Activated CD8-positive, alpha-beta memory T cell treated with anti-CD3 and anti-CD28 coated beads, Interleukin-2, amount 50 U/mL, for 24 hours (primary cell): ENCODE measurements around the gene FUOM.
"Not testable (repeated sequence)": the region's sequence is repeated elsewhere in the genome, so short reads cannot be mapped to it uniquely, and the experiment has no call there.

ENCODE experiments used
- DNase-seq: peaks from one replicate; pipeline ENCODE4 v3.0.0-alpha.2; 2020; ENCODE audit errors: extremely low read depth

The FUOM gene

DNA sequence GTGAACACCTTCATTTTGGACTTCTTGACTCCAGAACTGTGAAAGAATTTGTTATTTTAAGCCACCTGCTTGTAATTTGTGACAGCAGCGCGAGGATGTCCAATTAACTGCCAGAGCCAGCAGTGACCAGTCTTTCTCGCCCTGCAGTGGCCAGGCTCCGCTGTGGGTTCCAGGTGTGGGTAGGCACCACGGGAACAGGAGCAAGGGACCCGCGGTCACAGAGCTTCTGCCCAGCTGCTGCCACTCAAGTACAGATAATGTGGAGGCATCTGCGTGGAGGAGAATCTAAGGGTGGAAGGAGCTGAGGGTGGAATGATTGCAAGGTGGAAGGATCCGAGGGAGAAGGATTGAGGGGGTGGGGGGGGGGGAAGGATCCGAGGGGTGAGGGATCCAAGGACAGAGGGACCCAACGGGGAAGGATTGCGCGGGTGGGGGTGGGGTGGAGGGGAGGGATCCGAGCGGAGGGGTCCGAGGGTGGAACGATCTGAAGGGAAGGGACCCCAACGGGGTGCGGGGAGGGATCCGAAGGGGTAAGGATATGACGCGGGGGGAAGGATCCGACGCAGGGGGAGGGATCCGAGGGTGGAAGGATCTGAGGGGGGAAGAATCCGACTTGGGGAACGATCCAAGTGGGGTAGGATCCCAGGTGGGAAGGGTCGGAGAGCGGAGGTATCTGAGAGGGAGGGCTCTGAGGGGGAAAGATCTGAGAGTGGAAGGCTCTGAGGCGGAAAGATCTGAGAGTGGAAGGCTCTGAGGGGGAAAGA lies 24.7 kb downstream of the FUOM start:
- DNase-seq = no peak

DNA sequence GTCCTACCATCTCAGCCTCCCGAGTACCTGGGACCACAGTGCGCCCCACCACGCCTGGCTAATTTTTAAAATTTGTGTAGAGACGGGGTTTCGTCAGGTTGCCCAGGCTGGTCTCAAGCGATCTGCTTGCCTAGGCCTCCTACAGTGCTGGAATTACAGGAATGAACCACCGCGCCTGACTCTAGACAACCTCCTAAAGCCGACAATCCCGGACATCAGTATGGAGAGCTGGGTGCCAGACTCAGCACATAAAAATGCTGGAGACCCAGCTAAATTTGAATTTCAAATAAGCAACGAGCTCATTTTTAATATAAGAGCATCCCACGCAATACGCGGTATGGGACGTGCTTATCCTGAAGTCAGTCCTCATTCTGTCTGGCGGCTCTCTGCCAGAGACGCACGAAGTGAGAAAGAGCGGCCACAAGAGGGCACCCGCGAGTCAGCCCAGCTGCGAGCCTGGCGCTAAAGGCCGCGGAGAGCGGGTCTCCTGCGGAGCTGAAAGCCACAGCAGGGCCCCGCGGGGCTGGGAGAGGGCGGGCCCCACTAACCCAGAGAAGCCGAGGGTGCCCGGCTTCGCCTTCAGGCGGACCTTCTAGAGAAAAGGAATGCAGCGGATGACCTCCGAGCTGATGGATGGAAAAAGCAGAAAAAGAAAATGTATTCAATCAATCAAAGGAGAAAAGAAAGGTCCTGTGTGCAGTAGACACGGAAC lies 28.2 kb downstream of the FUOM start:
- DNase-seq = peak; percentile 58

DNA sequence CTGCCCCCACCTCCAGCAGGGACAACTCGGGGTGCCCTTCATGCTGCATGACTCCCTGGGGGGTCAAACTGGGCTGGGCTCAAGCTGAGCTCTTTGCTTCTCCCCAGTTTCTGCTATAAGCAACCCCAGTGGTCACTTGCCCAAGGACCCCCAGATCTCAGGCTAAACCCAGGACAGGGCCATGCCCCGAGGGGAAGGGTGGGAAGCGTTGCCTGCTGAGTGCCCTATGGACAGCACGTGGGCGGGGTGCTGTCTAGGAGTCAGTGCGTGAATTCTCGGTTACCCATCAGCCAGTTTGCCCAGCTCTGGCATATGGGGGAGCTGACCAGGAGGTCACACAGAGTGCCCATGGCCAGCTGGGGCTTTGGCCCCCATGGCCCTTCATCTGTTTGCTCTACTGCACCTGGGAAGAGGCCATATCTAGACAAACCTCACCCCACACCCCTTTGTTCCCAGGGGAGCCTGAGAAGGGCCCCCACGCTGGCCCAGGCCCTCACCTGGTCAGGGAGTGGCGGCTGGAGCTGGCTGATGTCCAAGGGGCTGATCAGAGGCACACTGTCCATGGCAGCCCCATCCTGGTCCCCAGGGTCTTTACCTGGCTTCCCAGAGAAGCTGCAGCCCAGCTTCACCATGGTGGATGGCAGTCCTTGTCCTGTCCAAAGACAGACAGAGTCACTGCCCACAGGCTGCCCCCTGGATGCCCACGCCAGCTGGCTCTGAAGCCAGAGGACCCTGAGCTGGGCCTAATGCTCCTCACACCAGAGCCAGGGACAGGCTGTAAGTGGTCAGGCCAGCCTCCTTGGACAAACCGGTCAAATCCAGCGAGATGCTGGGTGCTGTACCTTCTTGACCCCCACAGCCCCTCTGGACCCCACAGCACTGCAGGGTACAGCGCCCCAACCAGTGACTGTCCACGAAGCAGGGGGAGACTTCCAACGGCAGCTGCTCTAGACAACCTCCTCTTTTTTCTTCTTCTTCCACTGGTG lies 29.2 kb downstream of the FUOM start:
- no peak for DNase-seq

DNA sequence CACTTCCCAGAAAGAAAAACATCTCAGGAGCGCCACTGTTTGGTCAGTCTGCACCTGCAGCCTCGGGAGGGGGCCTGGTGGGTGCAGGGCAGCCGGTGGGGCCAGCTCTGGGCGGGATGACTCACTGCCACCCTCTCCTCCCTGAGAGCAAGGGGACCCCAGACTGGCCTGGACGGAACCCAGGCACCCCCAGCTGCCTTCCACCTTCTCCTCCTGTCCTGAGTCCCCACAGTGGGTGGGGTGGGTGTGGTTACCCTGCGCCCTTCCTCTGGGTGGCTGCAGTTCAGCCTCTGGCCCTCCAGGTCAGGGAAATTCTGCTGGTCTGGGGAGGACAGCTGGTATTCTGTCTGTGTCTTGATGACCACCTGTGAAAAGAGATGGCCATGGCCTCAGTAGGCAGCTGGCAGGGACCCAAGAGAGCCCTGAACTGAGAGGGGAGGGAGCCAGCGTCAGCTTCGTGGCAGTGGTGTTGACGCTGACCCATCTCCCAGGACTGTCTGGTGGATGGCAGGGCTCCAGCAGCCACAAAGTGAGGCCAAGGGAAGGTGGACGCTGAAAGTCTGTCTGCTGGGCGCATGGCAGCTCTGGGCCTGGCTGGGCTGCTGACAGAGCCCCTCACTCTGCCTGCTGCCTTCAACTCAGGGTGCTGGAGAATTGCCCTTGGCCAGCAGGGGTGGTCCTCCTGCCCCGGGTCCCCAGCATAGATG lies 30.0 kb downstream of the FUOM start:
- no peak for DNase-seq

DNA sequence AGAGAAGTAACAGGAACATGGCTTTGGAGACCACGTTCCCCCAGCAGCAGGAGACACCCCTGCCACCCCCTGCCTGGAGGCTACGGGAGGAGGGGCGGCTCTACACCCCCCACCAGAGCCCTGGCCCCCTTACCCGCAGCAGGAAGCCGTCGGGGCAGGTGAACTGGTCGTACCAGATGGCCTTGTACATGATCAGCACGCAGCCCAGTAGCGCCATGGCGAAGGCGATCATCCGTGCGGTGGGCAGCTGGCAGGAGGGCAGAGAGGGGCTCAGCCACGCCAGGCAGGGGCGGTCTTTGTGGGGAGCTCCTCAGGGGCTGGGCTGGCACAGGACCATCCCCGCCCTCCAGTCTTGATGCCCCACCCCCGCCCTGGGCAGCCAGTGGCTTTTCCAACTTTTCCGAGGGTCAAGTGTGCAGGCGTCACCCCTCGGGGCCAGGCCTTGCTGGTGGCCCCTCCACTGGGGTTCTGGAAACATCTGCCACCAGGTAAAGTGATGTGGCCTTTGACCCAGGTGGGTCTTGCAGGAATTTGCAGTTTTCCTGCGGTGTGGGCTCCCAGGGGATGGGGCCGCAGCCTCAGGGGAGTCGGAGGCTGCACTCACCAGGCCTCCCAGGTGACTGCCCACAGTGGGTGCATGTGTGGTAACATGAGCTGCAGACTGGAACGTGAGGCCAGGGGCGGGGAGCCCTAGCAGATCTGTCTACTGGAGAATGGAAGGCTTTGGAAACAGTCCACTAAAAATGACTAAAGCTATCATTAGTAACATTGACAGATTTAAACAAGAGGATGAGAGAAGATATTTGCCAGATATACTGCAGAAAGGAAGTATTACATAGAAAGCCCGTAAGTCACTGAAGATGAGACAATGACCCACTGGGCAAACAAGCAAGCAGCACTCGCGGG lies 30.8 kb downstream of the FUOM start:
- no peak for DNase-seq

DNA sequence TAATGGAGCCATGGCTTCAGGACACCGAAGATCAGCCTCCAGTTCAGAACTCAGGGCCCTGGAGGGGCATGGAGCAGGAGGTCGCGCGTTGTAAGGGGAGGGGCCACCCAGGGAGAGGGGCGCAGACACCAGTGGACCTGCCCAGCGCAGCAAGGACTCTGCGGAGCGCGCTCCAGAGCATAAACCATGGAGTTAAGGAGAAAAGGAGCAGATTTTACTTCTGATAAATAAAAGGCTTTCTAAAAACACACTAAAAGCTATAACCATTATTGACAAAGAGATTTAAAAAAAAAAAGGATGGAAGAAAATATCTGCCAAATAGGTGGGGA lies 31.6 kb downstream of the FUOM start:
- no peak for DNase-seq

DNA sequence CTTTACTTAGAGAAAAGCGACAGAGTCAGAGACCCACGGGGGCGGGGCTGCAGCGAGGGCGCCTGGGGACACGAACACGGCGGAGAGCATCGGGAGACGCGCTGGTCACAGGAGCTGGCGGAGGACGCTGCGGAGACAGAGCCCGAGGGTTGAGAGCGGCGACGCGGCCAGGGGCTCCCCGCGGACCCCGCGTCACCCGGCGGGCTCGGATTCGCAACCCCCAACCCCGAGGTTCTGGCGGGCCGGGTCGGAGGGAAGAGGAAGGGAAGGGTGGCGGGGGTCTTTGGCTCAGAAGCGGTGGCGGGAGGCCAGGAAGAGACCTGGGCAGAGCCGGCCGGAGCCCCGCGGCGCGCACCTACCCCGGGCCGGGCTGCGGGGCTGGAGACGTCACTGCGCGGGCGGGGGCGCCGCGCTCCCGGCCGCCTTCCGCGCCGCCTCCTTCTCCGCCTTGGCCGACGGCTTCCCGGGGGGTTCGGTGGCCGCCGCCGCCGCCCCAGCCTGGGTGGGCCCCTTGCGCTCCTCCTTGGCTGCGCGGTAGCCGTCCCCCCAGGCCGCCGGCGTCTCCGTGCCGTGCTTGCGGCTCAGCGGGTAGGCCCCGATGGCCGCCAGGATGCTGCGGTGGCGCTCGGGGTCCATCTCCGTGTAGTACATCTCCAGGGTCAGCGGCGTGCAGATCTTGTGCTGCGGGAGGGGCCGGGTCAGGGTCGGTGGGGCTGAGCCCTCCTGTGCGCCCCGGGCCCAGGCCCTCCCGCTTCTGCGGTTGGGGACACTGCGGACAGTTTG lies 32.2 kb downstream of the FUOM start:
- DNase-seq = no peak

DNA sequence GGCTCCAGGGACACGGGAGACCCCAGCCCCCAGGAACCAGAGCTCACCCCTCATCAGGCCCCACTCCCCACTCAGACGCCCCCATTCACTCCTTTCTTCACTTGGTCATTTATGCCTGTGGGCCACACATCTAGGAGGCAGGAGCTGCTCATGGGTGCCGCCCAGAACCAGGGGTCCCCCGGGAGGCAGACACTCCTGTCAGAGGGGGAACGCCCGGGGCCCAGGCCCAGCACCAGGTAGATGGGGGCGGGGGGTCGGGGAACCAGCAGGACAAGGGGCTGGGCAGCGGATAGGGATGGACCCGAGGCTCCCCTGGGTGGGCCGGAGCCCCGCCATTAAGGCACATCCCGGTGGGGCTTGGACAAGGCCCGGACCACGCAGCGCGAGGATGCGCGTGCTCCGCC lies 33.0 kb downstream of the FUOM start:
- no peak for DNase-seq

DNA sequence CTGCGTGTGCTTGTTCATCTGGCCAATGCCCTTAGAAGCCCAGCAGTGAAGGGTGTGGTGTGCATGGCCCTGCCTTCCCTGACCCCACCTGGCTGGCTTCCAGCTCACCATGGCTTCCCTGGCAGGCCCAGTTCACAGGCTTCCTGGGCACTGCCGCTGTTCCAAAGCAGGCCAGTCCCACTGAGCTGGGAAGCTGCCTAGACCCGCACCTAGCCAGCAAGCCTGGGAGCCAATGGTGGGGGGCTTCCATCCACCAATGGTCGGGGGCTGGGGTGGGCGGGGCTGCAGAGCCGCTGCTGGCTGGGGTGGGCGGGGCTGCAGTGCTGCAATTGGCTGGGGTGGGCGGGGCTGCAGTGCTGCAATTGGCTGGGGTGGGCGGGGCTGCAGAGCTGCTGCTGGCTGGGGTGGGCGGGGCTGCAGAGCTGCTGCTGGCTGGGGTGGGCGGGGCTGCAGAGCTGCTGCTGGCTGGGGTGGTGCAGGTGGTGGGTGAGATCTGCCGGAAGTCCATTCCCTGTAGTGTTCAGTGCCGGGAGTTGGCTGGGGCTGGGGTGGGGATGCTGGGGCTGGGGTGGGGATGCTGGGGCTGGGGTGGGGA lies 33.5 kb downstream of the FUOM start:
- DNase-seq = no peak

DNA sequence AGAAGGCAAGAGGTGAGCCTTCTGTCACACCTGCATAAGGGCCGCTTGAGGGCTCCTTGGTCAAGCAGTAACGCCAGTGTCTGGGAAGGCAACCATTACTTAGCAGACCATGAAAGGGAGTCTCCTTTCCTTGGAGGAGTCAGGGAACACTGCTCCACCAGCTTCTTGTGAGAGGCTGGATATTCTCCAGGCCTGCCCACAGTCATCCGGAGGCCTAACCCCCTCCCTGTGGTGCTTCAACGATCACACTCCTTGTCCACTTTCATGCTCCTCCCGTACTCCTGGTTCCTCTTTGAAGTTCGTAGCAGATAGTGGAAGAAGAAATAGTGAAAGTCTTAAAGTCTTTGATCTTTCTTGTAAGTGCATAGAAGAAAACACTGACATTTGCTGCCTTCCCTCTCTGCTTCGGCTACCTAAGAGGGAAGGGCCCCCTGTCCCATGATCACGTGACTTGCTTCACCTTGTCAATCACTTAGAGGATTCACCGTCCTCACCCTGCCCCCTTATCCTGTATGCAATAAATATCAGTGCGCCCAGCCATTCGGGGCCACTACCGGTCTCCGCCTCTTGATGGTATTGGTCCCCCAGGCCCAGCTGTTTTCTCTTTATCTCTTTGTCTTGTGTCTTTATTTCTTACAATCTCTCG lies 35.6 kb downstream of the FUOM start:
- DNase-seq = not testable (repeated sequence)

DNA sequence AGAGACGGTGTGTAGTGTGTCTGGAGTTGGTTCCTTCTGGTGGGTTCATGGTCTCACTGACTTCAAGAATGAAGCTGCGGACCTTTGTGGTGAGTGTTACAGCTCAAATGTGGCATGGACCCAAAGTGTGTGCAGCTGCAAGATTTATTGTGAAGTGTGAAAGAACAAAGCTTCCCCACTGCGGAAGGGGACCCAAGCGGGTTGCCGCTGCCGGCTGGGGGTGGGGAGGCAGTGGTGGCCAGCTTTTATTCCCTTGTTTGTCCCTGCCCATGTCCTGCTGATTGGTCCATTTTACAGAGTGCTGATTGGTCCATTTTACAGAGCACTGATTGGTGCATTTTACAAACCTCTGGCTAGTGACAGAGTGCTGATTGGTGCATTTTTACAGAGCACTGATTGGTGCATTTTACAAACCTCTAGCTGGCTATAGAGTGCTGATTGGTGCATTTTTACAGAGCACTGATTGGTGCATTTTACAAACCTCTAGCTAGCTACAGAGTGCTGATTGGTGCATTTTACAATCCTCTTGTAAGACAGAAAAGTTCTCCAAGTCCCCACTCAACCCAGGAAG lies 36.9 kb downstream of the FUOM start:
- not testable (repeated sequence) for DNase-seq

DNA sequence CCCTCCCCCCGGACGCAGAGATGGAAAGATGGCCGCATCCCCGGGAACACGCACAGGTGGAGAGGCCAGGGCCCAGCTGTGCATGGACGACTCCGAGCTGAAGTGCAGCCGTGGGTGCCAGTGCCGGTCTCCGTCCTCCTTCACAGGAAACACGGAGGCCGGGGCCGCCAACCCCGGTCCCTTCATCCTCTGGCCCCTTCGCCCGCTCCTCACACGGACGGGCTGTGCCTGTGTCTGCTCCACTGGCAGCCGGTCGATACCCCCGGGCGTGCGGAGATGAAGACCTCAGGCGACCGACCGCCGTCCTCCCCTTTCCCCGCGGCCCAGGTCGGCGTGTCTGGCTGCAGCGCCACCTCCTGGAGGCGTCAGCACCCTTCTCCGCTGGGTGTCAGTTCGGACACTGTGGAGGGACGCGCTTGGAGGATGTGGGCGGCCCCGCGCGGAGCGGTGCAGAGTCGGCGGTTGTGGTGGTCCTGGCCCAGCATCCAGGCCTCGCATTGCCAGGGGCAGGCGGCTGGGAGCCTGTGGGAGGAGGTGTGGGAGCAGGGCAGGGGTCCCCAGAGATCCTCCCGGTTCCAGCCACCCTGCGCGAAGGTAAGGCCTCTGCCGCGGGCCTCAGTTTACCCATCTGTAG lies 39.2 kb downstream of the FUOM start:
- no peak for DNase-seq

DNA sequence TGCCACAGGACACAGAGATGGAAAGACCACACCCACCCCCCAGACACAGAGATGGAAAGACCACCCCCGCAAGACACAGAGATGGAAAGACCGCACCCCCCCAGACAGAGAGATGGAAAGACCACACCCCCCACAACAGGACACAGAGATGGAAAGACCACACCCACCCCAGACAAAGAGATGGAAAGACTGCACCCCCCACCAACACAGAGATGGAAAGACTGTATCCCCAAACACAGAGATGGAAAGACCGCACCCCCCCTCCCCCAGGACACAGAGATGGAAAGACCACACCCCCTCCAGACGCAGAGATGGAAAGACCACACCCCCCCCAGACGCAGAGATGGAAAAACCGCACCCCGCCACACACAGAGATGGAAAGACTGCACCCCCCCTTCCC lies 41.1 kb downstream of the FUOM start:
- no peak for DNase-seq

DNA sequence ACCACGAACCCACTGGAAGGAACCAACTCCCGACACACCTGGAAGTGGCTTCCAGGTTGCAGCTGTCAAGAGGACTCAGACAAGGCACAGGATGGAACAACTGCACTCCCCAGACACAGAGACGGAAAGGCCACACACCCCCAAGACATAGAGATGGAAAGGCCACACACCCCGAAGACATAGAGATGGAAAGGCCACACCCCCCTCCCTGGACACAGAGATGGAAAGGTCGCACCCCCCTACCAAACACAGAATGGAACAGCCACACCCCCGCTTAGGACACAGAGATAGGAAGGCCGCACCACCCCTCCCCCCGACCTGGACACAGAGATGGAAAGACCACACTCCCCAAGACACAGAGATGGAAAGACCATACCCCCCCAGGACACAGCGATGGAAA lies 41.6 kb downstream of the FUOM start:
- no peak for DNase-seq

DNA sequence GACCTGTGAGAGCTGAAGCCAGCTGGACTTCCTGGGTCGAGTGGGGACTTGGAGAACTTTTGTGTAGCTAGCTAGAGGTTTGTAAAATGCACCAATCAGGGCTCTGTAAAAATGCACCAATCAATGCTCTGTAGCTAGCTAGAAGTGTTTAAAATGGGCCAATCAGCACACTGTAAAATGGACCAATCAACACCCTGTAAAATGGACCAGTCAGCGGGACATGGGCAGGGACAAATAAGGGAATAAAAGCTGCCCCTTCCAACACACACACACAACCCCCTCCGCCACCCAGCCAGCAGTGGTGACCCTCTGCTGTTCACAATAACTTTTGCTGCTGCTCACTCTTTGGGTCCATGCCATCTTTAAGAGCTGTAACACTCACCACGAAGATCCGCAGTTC lies 42.0 kb downstream of the FUOM start:
- DNase-seq = no peak

DNA sequence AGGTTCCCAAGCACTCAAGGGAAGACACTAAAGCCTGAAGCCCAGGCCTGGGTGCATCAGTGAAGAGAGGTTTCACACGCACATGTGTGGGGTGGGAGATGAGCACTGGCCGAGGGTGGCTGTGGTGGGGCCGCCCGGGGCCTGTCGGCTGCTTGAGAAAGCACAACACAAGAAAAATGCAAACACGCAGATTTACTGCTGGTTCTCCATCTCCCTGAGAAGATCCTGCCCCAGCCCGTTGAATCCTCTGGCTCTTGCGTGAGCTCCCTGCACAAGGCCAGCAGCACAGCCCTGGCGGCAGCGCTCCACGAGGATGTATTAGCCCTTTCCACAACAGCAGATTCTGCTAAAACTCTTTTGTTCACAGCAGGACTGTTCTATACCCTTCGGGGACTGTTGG lies 42.9 kb downstream of the FUOM start:
- DNase-seq = no peak

DNA sequence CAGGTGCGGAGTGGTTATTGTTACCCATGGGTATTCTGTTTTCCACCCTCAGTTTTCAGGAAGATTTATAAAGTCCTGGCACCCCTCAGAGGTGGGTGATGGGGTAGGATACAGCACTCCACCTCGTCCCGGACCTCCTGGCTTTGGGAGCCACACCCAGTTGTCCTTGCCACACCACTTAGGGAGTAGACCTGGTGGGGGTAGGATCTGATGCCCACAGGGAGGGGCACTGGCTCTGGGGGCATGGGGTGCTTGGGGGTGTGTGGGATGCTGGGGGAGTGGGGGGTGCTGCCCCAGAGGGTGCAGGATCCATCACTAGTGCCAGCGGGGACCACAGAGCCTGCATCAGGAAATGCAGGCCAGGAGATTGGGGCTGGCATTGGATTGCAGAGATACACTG lies 44.6 kb downstream of the FUOM start:
- no peak for DNase-seq

DNA sequence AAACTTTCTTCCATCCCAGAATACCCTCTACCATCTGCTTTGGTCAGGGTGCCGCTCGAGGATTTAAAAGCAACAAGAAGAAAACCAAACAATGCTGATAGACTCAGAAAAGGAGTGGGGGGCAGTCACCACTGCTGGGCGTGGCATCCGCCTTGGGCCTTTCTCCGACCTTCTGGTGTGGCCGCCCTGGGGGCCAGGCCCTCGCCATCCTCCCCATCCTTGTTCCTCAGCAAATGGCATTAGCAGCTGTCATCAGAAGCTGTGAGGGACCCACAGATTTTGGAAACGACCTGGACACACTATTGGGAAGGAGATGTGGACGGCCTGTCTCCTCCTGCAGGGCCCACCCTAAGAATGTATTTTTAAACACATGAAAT lies 45.1 kb downstream of the FUOM start:
- no peak for DNase-seq
